OCI-LY3 (cell line): ENCODE measurements around the gene DECR2.

Experiments used
- H2AFZ ChIP-seq: fragments of 200-600, 300-600 bp; shearing (Covaris generic); 2 replicates; pipeline ENCODE4 v1.6.0; 2014; ENCODE audit warnings: antibody characterized with exemption, low read depth, low read length
- H3K27ac ChIP-seq: fragments of 200-600, 300-600 bp; sonication (generic); 2 replicates; pipeline ENCODE4 v1.5.1; 2014; ENCODE audit warnings: mild to moderate bottlenecking, low read length, moderate library complexity, mixed read lengths
- H3K27me3 ChIP-seq: fragments of 200-600, 300-600 bp; sonication (generic); 2 replicates; pipeline ENCODE4 v1.6.1; 2014; ENCODE audit warnings: low read depth, low read length, mixed read lengths
- H3K36me3 ChIP-seq: fragments of 200-600, 300-600 bp; sonication (generic); replicated peaks from 2 replicates; pipeline ENCODE3; 2014; ENCODE audit warnings: low read depth, low read length, mixed read lengths
- H3K4me1 ChIP-seq: fragments of 300-600, 200-600 bp; sonication (generic); 2 replicates; pipeline ENCODE4 v1.6.1; 2014; ENCODE audit warnings: low read length, mixed read lengths
- H3K4me2 ChIP-seq: fragments of 200-600, 300-600 bp; sonication (generic); 2 replicates; pipeline ENCODE4 v1.6.1; 2014; ENCODE audit warnings: low read length, mixed read lengths
- H3K4me3 ChIP-seq: fragments of 300-600, 200-600 bp; sonication (generic); 2 replicates; pipeline ENCODE4 v1.5.1; 2014; ENCODE audit warnings: antibody characterized with exemption, mild to moderate bottlenecking, low read length, moderate library complexity
- H3K79me2 ChIP-seq: fragments of 300-600, 200-600 bp; shearing (Covaris generic); 2 replicates; pipeline ENCODE4 v1.6.1; 2014; ENCODE audit warnings: mild to moderate bottlenecking, low read length, mixed read lengths
- H3K9ac ChIP-seq: fragments of 300-600, 200-600 bp; shearing (Covaris generic); 2 replicates; pipeline ENCODE4 v1.6.0; 2014; ENCODE audit warnings: mild to moderate bottlenecking, low read length, moderate library complexity
- H3K9me3 ChIP-seq: fragments of 200-600, 300-600 bp; shearing (Covaris generic); 2 replicates; pipeline ENCODE4 v1.6.1; 2014; ENCODE audit warnings: low read length, mixed read lengths; ENCODE audit not compliant: insufficient read depth
- H4K20me1 ChIP-seq: fragments of 200-600, 300-600 bp; sonication (generic); 2 replicates; pipeline ENCODE4 v1.6.1; 2016; ENCODE audit warnings: low read length, mixed read lengths; ENCODE audit not compliant: insufficient read depth
- EZH2phosphoT487 ChIP-seq: fragments of 200-600 bp; shearing (Covaris generic); IDR thresholded peaks from 2 replicates; pipeline ENCODE4 v1.6.1; 2018; ENCODE audit warnings: antibody characterized with exemption, mixed run types, low read depth
- TF ChIP-seq, protein P1 (sequence below): fragments of 200-600, 300-600 bp; sonication (generic); IDR thresholded peaks from 2 replicates; pipeline ENCODE4 v1.5.1; 2014; ENCODE audit warnings: antibody characterized with exemption, low read length, low read depth

The DECR2 gene

GRCh38 chr16:460787-461186 is 59.1 kb downstream of the DECR2 start:
- H3K4me2 ChIP-seq: no peak overlapping the region
- no peaks in the 10 kb centered on the region for H3K9me3 ChIP-seq
- H3K9ac ChIP-seq: no peak overlapping the region
- H2AFZ ChIP-seq: no peak overlapping the region
- H3K4me1 ChIP-seq: no peaks in the 10 kb centered on the region
- H3K79me2 ChIP-seq: no peaks in the 10 kb centered on the region; the same call in 1 of the 2 replicates
- no peaks in the 10 kb centered on the region for H3K27me3 ChIP-seq
- TF ChIP-seq EZH2phosphoT487: no peak
- TF ChIP-seq, protein P1, sequence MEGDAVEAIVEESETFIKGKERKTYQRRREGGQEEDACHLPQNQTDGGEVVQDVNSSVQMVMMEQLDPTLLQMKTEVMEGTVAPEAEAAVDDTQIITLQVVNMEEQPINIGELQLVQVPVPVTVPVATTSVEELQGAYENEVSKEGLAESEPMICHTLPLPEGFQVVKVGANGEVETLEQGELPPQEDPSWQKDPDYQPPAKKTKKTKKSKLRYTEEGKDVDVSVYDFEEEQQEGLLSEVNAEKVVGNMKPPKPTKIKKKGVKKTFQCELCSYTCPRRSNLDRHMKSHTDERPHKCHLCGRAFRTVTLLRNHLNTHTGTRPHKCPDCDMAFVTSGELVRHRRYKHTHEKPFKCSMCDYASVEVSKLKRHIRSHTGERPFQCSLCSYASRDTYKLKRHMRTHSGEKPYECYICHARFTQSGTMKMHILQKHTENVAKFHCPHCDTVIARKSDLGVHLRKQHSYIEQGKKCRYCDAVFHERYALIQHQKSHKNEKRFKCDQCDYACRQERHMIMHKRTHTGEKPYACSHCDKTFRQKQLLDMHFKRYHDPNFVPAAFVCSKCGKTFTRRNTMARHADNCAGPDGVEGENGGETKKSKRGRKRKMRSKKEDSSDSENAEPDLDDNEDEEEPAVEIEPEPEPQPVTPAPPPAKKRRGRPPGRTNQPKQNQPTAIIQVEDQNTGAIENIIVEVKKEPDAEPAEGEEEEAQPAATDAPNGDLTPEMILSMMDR: no peak
- peaks cover 10% of the 10 kb centered on the region; the same call in 1 of the 2 replicates for H4K20me1 ChIP-seq
- H3K4me3 ChIP-seq: no peak overlapping the region
- H3K36me3 ChIP-seq: peaks cover 2% of the 10 kb centered on the region
- H3K27ac ChIP-seq: no peak overlapping the region
